H9 (cell line): Measurements from ENCODE around the gene KIF1A. TPM values are rescaled to one million over a fixed set of nuclear protein-coding genes. Genes with fewer than 3 reads are reported as not detected.

ENCODE experiments used
- DNase-seq: peaks from one replicate; pipeline ENCODE4 v3.0.0-alpha.2; 2017
- H2AFZ ChIP-seq: one replicate; pipeline ENCODE4 v1.6.1; 2013; ENCODE audit warnings: mild to moderate bottlenecking, low read length, control low read depth, moderate library complexity
- H2AK5ac ChIP-seq: 2 replicates; pipeline ENCODE4 v1.6.1; 2013; ENCODE audit warnings: low read length, control low read depth, mixed read lengths; ENCODE audit not compliant: insufficient read length
- H2BK120ac ChIP-seq: one replicate; pipeline ENCODE4 v1.6.1; 2013; ENCODE audit warnings: low read depth, mild to moderate bottlenecking, low read length, control low read depth, inconsistent platforms; ENCODE audit not compliant: poor library complexity, severe bottlenecking
- H2BK12ac ChIP-seq: 2 replicates; pipeline ENCODE4 v1.6.1; 2013; ENCODE audit warnings: low read length, control low read depth, mixed read lengths, low read depth; ENCODE audit not compliant: insufficient read length
- H2BK15ac ChIP-seq: 2 replicates; pipeline ENCODE4 v1.6.1; 2013; ENCODE audit warnings: low read depth, low read length, control low read depth
- H2BK20ac ChIP-seq: one replicate; pipeline ENCODE4 v1.6.1; 2013; ENCODE audit warnings: low read depth, mild to moderate bottlenecking, low read length, control low read depth, inconsistent platforms; ENCODE audit not compliant: poor library complexity, severe bottlenecking
- H2BK5ac ChIP-seq: 2 replicates; pipeline ENCODE4 v1.6.1; 2013; ENCODE audit warnings: low read length, control low read depth, mixed read lengths; ENCODE audit not compliant: insufficient read length
- H3K14ac ChIP-seq: 2 replicates; pipeline ENCODE4 v1.6.1; 2013; ENCODE audit warnings: low read length, control low read depth; ENCODE audit not compliant: insufficient read depth
- H3K18ac ChIP-seq: 2 replicates; pipeline ENCODE4 v1.6.1; 2013; ENCODE audit warnings: low read depth, mild to moderate bottlenecking, mixed read lengths, low read length, control low read depth; ENCODE audit not compliant: insufficient read length
- H3K23ac ChIP-seq: 2 replicates; pipeline ENCODE4 v1.6.1; 2013; ENCODE audit warnings: low read length, control low read depth, mixed read lengths, low read depth; ENCODE audit not compliant: insufficient read length
- H3K23me2 ChIP-seq: 2 replicates; pipeline ENCODE4 v1.6.1; 2013; ENCODE audit warnings: low read depth, mild to moderate bottlenecking, mixed read lengths, low read length, control low read depth; ENCODE audit not compliant: insufficient read length, poor library complexity, severe bottlenecking
- H3K27ac ChIP-seq: 2 replicates; pipeline ENCODE4 v1.5.1; 2013; ENCODE audit warnings: low read length, control low read depth, mixed read lengths, low read depth; ENCODE audit not compliant: insufficient read length
- H3K27me3 ChIP-seq: 2 replicates; pipeline ENCODE4 v1.6.1; 2013; ENCODE audit warnings: low read length, control low read depth, inconsistent platforms; ENCODE audit not compliant: insufficient read depth
- H3K4ac ChIP-seq: 2 replicates; pipeline ENCODE4 v1.6.1; 2013; ENCODE audit warnings: low read depth, mild to moderate bottlenecking, control low read depth, inconsistent platforms, low read length, moderate library complexity
- H3K4me1 ChIP-seq: 2 replicates; pipeline ENCODE4 v1.6.1; 2013; ENCODE audit warnings: low read length, control low read depth, inconsistent platforms; ENCODE audit not compliant: insufficient read depth
- H3K4me2 ChIP-seq: 2 replicates; pipeline ENCODE4 v1.6.1; 2013; ENCODE audit warnings: low read length, control low read depth, mixed read lengths; ENCODE audit not compliant: insufficient read length, insufficient read depth
- H3K56ac ChIP-seq: 2 replicates; pipeline ENCODE4 v1.6.1; 2013; ENCODE audit warnings: low read depth, mild to moderate bottlenecking, mixed read lengths, low read length, control low read depth; ENCODE audit not compliant: insufficient read length
- H3K79me1 ChIP-seq: 2 replicates; pipeline ENCODE4 v1.6.1; 2013; ENCODE audit warnings: low read depth, mild to moderate bottlenecking, moderate library complexity, low read length, control low read depth, inconsistent platforms; ENCODE audit not compliant: insufficient read depth, poor library complexity, severe bottlenecking
- H3K79me2 ChIP-seq: 2 replicates; pipeline ENCODE4 v1.6.1; 2013; ENCODE audit warnings: low read length, control low read depth, inconsistent platforms; ENCODE audit not compliant: insufficient read depth
- H3K9ac ChIP-seq: 2 replicates; pipeline ENCODE4 v1.6.1; 2013; ENCODE audit warnings: low read length, control low read depth, mixed read lengths; ENCODE audit not compliant: insufficient read length; ENCODE audit errors: extremely low read depth
- H3K9me3 ChIP-seq: one replicate; pipeline ENCODE4 v1.6.1; 2013; ENCODE audit warnings: low read depth, low read length, inconsistent platforms; ENCODE audit not compliant: control insufficient read depth
- H3T11ph ChIP-seq: one replicate; pipeline ENCODE4 v1.6.1; 2013; ENCODE audit warnings: mild to moderate bottlenecking, low read length, control low read depth, inconsistent platforms
- H4K20me1 ChIP-seq: one replicate; pipeline ENCODE4 v1.6.1; 2013; ENCODE audit not compliant: control insufficient read depth, insufficient read length, insufficient read depth
- H4K5ac ChIP-seq: 2 replicates; pipeline ENCODE4 v1.6.1; 2013; ENCODE audit warnings: low read depth, mild to moderate bottlenecking, mixed read lengths, low read length, control low read depth; ENCODE audit not compliant: insufficient read length
- H4K8ac ChIP-seq: replicated peaks from 2 replicates; pipeline ENCODE4 v1.6.1; 2013; ENCODE audit warnings: low read length, control low read depth, mixed read lengths, low read depth; ENCODE audit not compliant: insufficient read length
- H4K91ac ChIP-seq: 2 replicates; pipeline ENCODE4 v1.6.1; 2013; ENCODE audit warnings: low read depth, mild to moderate bottlenecking, moderate library complexity, mixed read lengths, low read length, control low read depth; ENCODE audit not compliant: insufficient read length
- H3K27ac Mint-ChIP-seq, 3 experiments: 2 replicates in 2 of 3; 3 replicates in 1 of 3; pipeline ENCODE4 v1.8.0; 2020 to 2021; ENCODE audit warnings: mixed read lengths in 3 of 3, mild to moderate bottlenecking in 1 of 3, moderate library complexity in 1 of 3
- H3K27me3 Mint-ChIP-seq: 2 replicates; pipeline ENCODE4 v1.8.0; 2021; ENCODE audit warnings: low read depth, mild to moderate bottlenecking, moderate library complexity, mixed read lengths
- H3K36me3 Mint-ChIP-seq, 3 experiments: 2 replicates in 2 of 3; 3 replicates in 1 of 3; pipeline ENCODE4 v1.8.0; 2020 to 2021; ENCODE audit warnings: low read depth in 3 of 3, mixed read lengths in 3 of 3; ENCODE audit not compliant: insufficient read depth in 1 of 3
- H3K4me1 Mint-ChIP-seq, 2 experiments: 2 replicates each; pipeline ENCODE4 v1.8.0; 2020; ENCODE audit warnings: mixed read lengths in 2 of 2
- H3K4me3 Mint-ChIP-seq, 2 experiments: 2 replicates in 1 of 2; 3 replicates in 1 of 2; pipeline ENCODE4 v1.8.0; 2020 to 2021; ENCODE audit warnings: mild to moderate bottlenecking in 2 of 2, mixed read lengths in 2 of 2, moderate library complexity in 1 of 2
- H3K9me3 Mint-ChIP-seq, 2 experiments: 2 replicates in 1 of 2; 3 replicates in 1 of 2; pipeline ENCODE4 v1.8.0; 2020; ENCODE audit warnings: mild to moderate bottlenecking in 2 of 2, mixed read lengths in 2 of 2, moderate library complexity in 1 of 2
- WGBS: extraction: QIAGEN DNeasy Blood & Tissue Kit; methylation state at CpG from one replicate; pipeline ENCODE4 v1.1.7; 2013; ENCODE audit warnings: missing lambda C conversion rate, low lambda C conversion rate, mixed read lengths; ENCODE audit not compliant: insufficient read length; ENCODE audit errors: extremely low coverage; 5-methylcytosine and 5-hydroxymethylcytosine counted together
- total RNA-seq: library from RNA; stranded (reverse); gene quantifications from 2 replicates; pipeline ENCODE4 v1.2.1, GENCODE V29; 2021
- TF ChIP-seq, protein P1 (sequence below): fragments of 200-600 bp; sonication (generic); conservative IDR thresholded peaks from 3 replicates; pipeline ENCODE4 v1.8.0; 2021; ENCODE audit warnings: antibody characterized with exemption, mild to moderate bottlenecking

The KIF1A gene
- total RNA-seq, 1 experiment from 2014 or later = 204 TPM

GRCh38 chr2:240711296-240711695 lies 108.7 kb downstream of the KIF1A start:
- WGBS = no CpG with 5 or more reads among the region's 9 CpGs
- no peak overlapping the region for H3K18ac ChIP-seq
- no peak overlapping the region for H3T11ph ChIP-seq
- H3K9me3 Mint-ChIP-seq = no peaks in the 10 kb centered on the region; a peak in 2 of 5 replicates
- no peak overlapping the region for H2BK5ac ChIP-seq
- peaks cover 4% of the 10 kb centered on the region for H3K27me3 Mint-ChIP-seq
- H2BK15ac ChIP-seq = no peak overlapping the region
- peak overlapping the region in 1 of 3 experiments; percentile 60; a peak in 1 of 7 replicates for H3K27ac Mint-ChIP-seq
- no peak overlapping the region for H3K23ac ChIP-seq
- no peaks in the 10 kb centered on the region for H3K79me2 ChIP-seq
- H3K4ac ChIP-seq = no peak overlapping the region
- DNase-seq = no peak
- H2AFZ ChIP-seq = no peak overlapping the region
- H2AK5ac ChIP-seq = no peak overlapping the region
- no peak overlapping the region for H3K4me2 ChIP-seq
- no peak overlapping the region for H4K91ac ChIP-seq
- no peaks in the 10 kb centered on the region for H3K4me1 ChIP-seq
- no peaks in the 10 kb centered on the region for H3K27me3 ChIP-seq
- H2BK120ac ChIP-seq = no peak overlapping the region
- H3K4me1 Mint-ChIP-seq = peaks cover 0 to 10% of the 10 kb centered on the region in 2 experiments; a peak in 3 of 4 replicates
- H4K20me1 ChIP-seq = peaks cover under 1% of the 10 kb centered on the region
- no peak overlapping the region for H3K4me3 Mint-ChIP-seq
- H3K36me3 Mint-ChIP-seq = peaks cover 2 to 6% (median 2%) of the 10 kb centered on the region in 3 experiments; a peak in 6 of 7 replicates
- H4K5ac ChIP-seq = no peak overlapping the region
- H3K56ac ChIP-seq = no peak overlapping the region
- no peak overlapping the region for H4K8ac ChIP-seq
- no peak overlapping the region for H3K14ac ChIP-seq
- H3K79me1 ChIP-seq = no peaks in the 10 kb centered on the region
- H3K9ac ChIP-seq = no peak overlapping the region
- H3K9me3 ChIP-seq = no peaks in the 10 kb centered on the region
- H3K27ac ChIP-seq = no peak overlapping the region
- no peak overlapping the region for H2BK20ac ChIP-seq
- H2BK12ac ChIP-seq = no peak overlapping the region
- TF ChIP-seq, protein P1, sequence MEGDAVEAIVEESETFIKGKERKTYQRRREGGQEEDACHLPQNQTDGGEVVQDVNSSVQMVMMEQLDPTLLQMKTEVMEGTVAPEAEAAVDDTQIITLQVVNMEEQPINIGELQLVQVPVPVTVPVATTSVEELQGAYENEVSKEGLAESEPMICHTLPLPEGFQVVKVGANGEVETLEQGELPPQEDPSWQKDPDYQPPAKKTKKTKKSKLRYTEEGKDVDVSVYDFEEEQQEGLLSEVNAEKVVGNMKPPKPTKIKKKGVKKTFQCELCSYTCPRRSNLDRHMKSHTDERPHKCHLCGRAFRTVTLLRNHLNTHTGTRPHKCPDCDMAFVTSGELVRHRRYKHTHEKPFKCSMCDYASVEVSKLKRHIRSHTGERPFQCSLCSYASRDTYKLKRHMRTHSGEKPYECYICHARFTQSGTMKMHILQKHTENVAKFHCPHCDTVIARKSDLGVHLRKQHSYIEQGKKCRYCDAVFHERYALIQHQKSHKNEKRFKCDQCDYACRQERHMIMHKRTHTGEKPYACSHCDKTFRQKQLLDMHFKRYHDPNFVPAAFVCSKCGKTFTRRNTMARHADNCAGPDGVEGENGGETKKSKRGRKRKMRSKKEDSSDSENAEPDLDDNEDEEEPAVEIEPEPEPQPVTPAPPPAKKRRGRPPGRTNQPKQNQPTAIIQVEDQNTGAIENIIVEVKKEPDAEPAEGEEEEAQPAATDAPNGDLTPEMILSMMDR = no peak
- H3K23me2 ChIP-seq = no peaks in the 10 kb centered on the region
